GM12875 (cell line): Measurements from ENCODE around the gene SSH2.

Source experiments
- H3K4me3 ChIP-seq: one replicate; pipeline ENCODE4 v1.5.1; 2011; ENCODE audit warnings: low read depth, low read length, control low read depth
- TF ChIP-seq, protein P1 (sequence below): IDR thresholded peaks from 2 replicates; pipeline ENCODE4 v1.5.1; 2011; ENCODE audit warnings: low read depth, mild to moderate bottlenecking, control low read depth, inconsistent platforms, low read length, moderate library complexity, borderline replicate concordance; ENCODE audit not compliant: insufficient read depth

SSH2 gene, protein sequence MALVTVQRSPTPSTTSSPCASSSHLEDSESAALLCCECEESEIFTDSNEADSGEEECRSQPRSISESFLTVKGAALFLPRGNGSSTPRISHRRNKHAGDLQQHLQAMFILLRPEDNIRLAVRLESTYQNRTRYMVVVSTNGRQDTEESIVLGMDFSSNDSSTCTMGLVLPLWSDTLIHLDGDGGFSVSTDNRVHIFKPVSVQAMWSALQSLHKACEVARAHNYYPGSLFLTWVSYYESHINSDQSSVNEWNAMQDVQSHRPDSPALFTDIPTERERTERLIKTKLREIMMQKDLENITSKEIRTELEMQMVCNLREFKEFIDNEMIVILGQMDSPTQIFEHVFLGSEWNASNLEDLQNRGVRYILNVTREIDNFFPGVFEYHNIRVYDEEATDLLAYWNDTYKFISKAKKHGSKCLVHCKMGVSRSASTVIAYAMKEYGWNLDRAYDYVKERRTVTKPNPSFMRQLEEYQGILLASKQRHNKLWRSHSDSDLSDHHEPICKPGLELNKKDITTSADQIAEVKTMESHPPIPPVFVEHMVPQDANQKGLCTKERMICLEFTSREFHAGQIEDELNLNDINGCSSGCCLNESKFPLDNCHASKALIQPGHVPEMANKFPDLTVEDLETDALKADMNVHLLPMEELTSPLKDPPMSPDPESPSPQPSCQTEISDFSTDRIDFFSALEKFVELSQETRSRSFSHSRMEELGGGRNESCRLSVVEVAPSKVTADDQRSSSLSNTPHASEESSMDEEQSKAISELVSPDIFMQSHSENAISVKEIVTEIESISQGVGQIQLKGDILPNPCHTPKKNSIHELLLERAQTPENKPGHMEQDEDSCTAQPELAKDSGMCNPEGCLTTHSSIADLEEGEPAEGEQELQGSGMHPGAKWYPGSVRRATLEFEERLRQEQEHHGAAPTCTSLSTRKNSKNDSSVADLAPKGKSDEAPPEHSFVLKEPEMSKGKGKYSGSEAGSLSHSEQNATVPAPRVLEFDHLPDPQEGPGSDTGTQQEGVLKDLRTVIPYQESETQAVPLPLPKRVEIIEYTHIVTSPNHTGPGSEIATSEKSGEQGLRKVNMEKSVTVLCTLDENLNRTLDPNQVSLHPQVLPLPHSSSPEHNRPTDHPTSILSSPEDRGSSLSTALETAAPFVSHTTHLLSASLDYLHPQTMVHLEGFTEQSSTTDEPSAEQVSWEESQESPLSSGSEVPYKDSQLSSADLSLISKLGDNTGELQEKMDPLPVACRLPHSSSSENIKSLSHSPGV (N-terminal part only)

DNA sequence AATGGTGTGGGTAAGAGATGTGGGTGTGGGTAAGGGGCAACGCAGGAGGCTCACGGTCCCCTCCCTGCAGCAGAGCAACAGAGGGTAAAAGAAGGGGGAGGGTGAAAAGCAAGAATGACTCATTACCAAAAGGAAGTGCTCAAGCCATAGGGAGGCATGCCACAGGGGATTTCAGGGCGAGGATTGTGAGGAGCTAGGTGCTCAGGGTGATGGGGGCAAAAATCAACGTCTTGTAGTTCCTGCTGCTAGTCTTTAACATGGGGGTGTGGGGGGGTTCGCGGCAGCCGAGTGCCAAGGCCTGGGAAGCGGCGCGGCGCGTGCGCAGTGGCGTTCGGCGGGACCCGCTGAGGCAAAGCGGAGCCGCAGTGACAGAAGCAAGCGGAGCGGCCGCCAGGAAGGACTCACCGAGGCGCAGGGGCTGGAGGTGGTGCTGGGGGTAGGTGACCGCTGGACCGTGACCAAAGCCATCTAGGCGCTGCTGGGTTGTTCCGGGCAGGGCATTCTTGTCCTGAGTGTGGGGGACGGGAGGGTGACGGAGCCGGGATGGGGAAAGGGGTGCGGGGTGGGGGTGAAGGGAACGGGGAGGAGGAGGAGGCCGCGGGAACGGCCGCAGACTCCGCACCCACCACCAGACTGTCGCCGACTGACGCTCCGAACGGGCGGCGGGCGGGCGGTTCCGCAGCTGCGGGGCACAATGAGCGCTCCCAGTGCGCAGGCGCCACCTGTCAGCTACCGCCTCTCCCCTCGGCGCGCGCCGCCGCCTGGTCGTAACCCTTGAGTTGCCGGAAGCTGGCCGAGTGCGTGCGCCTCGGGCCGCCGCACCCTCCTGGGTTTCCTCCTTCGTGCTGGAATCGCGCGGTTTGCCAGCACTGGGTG lies at the start of gene SSH2:
SSH2 (minus strand) TSS at position 696 of the 876 bp plus-strand sequence; CDS start at position 468, 228 bp downstream.
- H3K4me3 ChIP-seq: peak within 1 kb of the TSS; percentile 74
- TF ChIP-seq, protein P1, sequence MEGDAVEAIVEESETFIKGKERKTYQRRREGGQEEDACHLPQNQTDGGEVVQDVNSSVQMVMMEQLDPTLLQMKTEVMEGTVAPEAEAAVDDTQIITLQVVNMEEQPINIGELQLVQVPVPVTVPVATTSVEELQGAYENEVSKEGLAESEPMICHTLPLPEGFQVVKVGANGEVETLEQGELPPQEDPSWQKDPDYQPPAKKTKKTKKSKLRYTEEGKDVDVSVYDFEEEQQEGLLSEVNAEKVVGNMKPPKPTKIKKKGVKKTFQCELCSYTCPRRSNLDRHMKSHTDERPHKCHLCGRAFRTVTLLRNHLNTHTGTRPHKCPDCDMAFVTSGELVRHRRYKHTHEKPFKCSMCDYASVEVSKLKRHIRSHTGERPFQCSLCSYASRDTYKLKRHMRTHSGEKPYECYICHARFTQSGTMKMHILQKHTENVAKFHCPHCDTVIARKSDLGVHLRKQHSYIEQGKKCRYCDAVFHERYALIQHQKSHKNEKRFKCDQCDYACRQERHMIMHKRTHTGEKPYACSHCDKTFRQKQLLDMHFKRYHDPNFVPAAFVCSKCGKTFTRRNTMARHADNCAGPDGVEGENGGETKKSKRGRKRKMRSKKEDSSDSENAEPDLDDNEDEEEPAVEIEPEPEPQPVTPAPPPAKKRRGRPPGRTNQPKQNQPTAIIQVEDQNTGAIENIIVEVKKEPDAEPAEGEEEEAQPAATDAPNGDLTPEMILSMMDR: no peak

DNA sequence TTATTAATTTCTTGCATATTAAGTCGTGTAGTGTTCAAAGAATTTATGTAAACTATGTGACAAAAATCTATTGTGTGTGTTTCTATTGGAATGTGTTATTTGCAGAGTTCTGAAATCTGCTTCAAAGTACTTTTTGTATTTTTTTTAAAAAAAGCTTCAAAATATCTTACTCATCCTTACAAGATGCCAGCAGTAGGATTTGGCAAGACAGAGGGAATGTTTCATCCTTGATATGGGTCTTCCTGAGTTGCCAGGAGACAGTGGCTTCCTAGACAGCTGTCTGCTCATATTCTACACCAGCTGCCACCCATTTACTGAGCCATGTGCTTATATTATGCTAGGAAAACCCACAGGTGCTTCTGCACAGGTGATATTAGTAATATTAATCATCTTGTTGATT lies 47.8 kb upstream of the SSH2 start:
- TF ChIP-seq, protein P1: no peak

DNA sequence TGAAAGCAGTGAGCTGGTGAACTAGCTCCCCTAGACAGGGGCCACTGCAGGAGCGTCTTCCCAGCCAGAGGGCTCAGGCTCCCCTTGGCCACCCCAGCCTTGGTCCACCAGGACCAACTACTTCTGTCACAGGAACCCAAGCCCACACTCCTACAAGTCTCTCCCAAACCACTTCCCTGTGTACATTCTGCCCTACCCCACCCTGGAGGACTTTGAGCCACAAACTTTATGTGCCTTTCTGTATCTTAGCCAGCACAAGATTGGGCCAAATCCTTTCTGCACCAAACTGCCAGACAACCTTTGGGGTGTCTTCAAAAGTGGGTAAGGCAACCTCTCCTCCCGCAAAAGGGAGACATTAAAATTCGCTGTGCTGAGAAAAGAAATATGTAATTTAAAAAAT lies 43.0 kb upstream of the SSH2 start:
- H3K4me3 ChIP-seq: no peak overlapping the region
- TF ChIP-seq, protein P1: no peak

More for the DNA sequence above, 47.8 kb upstream of the SSH2 start:
- no peak overlapping the region for H3K4me3 ChIP-seq

DNA sequence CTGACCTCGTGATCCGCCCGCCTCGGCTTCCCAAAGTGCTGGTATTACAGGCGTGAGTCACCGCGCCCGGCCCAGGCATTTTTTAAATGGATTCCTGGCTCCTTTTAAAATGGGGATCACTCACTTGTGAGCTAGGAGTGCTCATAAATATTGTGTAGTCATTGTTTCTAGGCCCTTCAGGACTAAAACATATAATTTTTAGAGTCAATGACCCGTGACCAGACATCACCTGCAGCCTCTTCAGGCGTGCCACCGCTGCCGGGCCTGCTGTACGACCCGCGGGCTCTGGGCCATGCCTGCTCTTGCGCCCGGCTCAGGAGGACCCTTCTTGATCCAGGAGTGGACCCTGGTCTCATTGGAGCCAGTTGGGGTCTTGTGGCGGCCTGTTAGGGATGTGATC lies 42.2 kb upstream of the SSH2 start:
- no peak overlapping the region for H3K4me3 ChIP-seq
- TF ChIP-seq, protein P1: no peak

DNA sequence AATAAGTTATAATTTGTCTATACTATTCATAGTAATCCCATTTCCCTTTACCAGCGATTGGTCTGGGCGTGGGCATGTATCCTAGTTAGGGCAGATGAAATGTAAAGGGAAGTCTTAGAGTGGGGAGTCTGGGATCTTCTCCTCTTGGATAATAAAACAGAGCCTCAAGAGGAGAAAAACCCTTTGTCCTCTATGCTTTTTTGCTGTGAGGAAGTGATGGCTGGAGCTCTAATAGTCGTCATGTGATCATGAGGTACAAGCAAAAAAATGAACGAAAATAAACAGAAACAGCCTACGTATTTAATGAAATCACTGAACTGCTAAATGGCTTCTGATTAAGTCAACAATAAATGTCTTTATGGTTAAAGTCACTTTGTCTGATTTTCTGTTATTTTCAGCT lies 38.2 kb upstream of the SSH2 start:
- no peak overlapping the region for H3K4me3 ChIP-seq
- TF ChIP-seq, protein P1: no peak

DNA sequence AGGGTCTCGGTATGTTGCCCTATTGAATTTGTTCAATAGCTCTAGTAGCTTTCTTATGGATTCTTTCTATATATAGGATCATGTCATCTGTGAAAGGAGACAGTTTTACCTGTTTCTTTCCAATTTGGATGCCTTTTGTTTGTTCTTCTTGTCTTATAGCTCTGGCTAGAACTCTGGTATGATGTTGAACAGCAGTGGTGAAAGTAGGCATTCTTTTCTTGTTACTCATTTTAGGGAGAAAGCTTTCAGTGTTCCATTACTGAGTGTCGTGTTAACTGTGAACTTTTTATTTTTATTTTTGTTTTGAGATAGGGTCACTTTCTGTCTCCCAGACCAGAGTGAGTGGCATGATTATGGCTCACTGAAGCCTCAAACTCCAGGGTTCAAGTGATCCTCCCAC lies 32.6 kb upstream of the SSH2 start:
- TF ChIP-seq, protein P1: no peak
- no peak overlapping the region for H3K4me3 ChIP-seq
